Epithelial cell of prostate (primary cell): ENCODE measurements around the gene MOV10.

Source experiments
- DNase-seq: peaks from one replicate; pipeline ENCODE4 v3.0.0-alpha.2; 2011; ENCODE audit warnings: low read depth, low spot score
- H3K27ac ChIP-seq: fragments of 450-650 bp; 2 replicates; pipeline ENCODE4 v1.5.1; 2017; ENCODE audit warnings: mild to moderate bottlenecking

Gene MOV10

DNA sequence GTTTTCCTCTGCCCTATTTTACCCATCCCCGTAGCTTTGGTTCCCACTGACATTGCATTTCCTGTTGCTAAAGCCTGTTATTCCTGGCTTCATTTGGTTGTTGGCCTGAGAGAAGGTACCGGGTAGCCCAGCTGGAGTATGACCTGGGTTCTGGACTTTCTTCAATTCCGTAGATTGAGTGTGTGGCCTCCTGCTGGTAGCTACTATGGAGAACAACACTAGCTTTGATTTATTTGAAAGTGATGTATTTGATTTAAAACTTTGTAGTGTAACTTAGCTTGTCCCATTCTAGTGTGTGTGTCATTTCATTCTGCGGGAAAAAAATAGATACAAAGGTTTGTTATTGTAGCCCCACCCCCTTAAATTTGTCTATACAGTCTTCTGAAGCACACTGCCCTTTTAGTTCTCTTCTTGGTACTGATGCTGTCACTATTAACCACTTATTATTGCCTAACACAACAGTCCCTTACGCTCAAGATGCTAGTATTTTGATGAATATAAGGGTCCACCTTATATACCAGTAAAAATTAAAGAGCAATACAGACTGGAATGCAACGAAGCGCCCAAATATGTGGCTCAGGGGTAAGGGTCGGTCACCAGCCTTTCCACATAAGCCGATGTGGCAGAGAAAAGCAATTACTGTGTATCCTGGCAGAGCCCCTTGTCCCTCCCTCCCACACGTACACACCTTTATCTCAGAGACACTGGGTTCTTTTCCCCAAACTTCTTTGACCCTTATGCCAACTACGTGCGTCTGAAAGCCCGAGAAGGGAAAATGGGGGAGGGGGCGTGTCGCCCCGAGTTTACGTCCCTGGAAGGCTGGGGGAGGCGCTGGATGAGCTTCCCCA lies 643 bp upstream of the MOV10 start:
- DNase-seq, result no peak
- H3K27ac ChIP-seq, result peak overlapping the region; percentile 73

DNA sequence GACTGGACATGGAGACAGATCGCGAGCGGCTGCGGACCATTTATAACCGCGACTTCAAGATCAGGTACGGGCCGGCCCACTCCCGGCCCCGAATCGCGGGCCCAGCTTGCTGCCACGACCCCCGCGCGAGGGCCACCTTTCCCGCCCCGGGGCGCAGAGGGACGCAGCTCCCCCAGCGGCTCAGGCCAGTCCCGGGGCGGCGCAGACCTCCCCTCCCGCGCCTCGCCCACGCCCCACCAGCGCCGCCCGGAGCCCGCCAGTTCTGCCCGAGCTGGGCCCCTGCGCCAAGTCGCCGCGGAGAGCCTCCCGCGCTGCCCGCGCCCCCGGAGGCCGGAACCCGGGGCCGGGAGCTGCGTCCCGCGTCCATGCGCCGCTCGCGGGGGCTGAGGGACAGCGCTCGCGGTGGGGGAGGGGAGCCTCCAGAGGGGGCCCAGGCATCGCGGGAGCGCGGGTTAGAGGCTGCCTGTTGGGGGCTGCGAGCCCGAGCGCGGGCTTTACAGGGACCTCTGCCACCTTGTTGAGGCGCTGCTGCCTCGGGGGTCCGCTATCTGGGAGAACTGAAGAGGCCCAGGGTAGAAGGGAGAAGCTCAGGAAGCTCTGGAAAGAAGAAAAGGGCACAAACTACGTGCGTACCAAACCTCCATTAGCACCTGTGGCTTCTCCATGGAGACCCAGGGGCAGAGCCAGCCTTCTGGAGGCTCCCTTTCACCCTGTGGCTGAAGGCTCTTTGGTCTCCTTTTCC lies 698 bp downstream of the MOV10 start:
- peak overlapping the region; percentile 73 for H3K27ac ChIP-seq
- no peak for DNase-seq

DNA sequence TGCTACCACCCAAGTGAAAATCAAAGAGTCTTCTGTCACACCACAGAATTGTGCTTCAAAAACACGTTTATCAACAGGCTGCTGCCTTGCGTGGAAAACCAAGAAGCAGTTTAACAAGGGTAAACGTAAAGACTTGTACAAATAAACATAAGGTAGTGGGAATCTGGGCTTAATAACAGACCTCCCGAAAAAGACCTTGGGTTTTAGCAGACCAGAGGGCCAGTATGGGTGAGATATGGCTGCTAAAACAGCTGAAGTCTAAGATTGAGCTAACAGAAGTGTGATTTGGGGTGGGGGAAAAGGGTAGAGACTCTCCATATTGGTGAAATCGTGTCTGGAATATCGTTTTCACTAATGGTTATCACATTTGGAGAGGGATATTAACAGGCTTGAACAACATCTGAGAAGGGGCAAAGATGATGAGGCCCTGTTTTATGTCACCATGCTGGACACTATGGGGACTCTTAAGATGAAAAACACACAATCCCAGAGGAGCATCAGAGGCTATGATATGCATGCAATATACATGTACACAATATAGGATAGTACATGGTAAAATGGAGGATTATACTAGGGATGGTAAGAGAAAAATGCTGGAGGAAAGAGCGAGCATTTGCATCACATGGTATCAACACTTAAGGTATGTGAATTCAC lies 1.4 kb downstream of the MOV10 start:
- H3K27ac ChIP-seq, result no peak overlapping the region
- no peak for DNase-seq

DNA sequence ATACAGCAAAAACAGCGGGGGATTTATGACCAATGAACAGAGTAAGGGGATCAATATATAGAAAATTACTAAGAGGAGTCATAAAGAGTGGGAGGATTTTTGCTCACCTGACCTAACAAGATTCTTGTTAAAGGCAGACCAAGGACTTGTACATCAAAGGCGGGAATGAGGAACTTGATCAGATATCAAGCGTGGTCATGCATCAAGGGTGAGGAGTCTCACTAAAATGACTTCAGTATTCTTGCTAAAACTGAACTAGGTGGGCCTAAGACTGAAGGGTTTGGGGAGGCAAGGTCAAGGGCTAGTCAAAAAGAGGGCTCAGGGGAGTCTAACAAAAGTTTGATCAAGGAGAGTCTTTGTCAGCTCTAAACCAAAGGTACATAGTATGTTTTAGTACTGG lies 2.1 kb downstream of the MOV10 start:
- H3K27ac ChIP-seq, result no peak overlapping the region
- DNase-seq, result no peak

DNA sequence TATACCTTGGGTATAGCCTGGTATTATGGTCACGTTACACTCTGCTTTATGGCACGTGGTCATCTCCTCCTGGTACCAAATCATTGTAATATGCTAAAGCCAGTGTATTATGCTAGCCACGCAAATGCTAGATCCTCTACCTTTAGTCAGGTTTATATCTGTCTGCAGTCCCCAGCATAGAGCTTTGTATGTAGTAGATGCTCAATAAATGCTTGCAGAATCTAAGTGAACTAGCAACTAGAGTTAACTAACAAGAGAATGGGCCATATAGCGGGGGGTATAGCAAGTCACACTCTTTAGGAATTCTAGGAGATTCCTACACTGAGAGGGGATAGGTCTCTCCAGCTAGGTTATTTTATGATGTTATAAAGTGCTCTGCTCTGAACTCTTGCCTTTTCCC lies 3.0 kb downstream of the MOV10 start:
- no peak overlapping the region for H3K27ac ChIP-seq
- DNase-seq, result no peak

DNA sequence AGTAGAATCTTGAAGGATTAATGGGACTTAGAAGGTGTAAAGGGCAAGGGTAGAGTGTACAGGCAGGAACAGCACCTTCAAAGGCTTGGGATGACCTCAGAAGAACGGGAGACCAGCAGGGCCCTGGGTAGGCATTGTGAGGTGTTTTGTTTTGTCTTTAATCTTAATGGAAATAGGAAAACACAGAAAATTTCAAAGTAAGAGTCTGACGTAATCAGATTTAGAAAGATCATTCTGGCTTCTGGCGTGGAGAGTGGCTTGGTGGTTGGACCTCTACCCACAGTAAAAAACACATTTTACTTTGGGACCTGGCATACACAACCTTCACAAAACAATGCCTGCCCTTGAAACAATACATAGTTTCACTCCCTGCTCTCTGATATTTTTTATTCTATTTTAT lies 4.1 kb downstream of the MOV10 start:
- DNase-seq, result no peak
- H3K27ac ChIP-seq, result no peak overlapping the region

DNA sequence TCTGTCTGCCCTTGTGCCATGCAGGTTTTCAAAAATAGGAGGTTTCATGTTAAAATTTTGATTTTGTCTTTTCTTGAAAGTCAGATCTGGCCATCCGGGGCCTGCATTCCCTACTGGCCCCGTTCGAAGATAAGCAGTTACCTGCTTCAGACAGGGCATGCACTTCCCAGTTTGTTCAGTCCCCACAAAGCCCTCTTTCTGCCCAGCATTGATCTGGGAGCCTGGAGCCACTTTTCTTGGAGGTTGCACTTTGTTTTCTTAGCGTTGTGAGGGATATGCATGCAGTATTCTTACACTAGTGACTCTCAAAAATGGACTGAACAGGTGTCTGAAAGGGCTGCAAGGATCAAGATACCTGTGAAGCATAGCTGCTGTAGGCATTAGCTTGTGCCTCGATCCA lies 11.5 kb downstream of the MOV10 start:
- peak overlapping the region; percentile 78 for H3K27ac ChIP-seq
- DNase-seq, result no peak

DNA sequence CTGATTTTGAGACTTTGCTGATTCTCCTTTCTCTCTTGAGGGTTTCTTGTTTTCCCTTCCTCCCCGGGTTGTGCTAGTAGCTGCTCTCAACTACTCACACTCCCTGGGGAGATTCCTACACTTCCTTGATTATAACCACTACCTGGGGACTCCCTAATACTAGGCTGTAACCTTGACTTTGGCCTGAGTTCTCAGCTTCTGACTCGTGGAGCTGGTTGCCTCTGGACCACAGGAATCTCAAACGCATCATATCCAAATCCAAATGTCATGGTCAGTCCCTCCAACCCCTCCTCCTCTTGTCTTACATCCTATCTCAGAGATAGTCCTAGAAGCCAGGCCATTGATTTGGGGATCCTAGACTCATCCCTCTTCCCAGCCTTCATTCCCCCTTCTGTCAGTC lies 12.0 kb downstream of the MOV10 start:
- DNase-seq, result no peak

DNA sequence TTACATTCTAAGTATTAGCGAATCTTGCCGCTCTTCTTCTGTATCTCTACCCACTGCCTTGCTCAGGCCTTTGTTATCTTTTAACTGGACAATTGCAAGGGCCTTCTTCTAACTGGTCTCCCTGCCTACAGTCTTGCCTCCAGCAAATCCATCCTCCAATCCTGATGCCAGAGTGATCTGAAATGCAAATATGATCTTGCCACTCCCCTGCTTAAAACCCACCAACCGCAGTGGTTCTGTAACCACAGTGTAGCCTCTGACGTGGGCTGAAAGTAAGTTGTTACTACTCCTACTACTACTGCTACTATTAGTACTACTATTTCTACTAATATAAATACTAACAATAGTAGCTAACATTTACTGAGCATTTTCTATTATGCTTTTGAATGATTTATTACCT lies 12.4 kb downstream of the MOV10 start:
- peak overlapping the region; percentile 78 for H3K27ac ChIP-seq
- DNase-seq, result no peak

More for the DNA sequence above, 12.0 kb downstream of the MOV10 start:
- peak overlapping the region; percentile 78 for H3K27ac ChIP-seq

DNA sequence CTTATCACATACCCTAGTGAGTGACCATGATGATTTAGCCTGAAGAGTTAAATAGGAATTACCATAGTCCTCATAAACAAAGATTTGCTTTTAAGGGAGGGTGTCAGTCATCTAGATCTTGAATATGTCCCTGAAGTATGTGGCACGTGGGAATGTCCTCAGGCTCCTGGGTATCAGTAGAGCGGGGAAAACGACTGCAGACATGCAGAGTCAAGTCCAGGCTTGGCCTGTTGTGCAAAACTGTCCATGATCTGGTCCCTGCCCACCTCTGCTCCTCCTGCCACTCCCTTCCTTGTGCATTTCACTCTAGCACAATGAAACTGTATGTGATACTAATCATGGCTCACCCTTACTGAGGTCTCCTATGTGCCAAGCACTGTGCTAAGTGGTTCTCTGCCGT lies 12.9 kb downstream of the MOV10 start:
- peak; percentile 97 for DNase-seq
- H3K27ac ChIP-seq, result peak overlapping the region; percentile 78

DNA sequence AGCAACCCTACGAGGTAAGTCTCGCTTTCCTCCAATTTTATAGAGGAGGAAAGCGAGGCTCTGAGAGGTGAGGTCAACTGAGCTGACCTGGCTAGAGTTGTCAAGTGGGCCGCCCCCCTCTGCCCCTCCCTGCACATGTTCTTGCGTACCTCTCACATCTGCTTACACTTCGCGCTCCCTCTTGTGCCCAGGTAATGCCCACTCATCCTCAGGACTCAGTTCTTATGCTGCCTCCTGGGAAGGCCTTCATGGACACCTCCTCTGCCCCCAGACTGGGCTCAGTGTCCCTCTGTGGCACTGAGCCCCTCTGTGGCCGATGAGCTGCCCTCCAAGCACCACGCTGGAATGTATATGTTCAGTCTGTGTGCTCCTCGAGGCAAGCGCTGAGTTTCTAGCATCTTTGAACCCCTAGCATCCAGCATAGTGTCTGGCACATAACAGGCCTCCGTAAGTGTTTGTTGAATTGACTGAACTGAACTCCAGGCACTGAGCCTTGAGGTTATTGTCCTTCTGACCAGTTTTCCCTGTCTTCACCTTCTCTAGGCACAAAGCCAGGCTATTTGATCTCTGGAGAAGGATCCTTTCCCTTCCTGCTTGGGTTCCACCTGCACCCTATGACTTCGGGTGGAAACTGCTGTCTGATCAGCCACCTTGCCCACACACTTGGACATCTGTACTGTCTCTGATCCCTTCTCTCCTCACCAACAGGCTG lies 13.5 kb downstream of the MOV10 start:
- DNase-seq, result no peak
- H3K27ac ChIP-seq, result peak overlapping the region; percentile 78

DNA sequence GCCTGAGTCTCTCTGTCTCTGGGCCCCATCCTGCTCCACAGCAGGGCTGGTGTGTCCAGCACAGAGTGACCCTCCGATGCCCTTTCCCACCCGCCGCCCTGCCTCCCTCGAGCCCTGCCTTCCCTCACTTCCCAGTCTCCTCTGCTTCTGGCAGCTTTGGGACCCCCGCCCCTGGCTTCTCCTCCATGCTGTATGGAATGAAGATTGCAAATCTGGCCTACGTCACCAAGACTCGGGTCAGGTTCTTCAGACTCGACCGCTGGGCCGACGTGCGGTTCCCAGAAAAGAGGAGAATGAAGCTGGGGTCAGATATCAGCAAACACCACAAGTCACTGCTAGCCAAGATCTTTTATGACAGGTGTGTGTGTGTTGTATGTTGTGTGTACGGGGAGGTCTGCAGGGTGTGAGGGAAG lies 14.3 kb downstream of the MOV10 start:
- DNase-seq, result no peak
- H3K27ac ChIP-seq, result no peak overlapping the region

DNA sequence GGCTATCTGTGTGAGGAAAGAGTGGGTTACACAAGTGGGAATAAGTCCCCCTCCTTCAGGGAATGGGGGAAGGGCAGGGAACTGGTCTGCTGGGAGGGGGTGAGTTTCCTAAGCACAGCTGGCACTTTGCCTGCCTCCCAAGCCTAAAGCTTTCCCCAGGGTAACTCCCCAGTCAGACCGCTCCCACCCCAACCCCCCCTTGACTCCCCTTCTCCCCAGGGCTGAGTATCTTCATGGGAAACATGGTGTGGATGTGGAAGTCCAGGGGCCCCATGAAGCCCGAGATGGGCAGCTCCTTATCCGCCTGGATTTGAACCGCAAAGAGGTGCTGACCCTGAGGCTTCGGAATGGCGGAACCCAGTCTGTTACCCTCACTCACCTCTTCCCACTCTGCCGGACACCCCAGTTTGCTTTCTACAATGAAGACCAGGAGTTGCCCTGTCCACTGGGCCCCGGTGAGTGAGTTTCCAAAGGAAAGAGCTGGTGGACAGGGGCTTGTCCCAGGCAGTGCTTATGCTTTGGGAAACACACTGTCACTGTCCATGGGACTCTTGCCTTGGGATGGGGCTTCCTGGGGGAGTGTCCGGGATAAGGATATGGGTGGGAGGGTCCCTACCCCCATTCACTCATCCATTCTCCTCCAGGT lies 14.9 kb downstream of the MOV10 start:
- DNase-seq, result no peak
- no peak overlapping the region for H3K27ac ChIP-seq

DNA sequence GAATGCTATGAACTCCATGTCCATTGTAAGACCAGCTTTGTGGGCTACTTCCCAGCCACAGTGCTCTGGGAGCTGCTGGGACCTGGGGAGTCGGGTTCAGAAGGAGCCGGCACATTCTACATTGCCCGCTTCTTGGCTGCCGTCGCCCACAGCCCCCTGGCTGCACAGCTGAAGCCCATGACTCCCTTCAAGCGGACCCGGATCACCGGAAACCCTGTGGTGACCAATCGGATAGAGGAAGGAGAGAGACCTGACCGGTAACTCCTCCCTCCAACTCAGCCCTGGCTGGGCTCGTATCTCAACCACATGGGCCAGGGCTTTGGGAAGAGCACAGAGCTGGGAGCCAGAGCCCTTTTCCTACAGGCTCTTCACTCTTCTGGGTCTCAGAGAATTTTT lies 15.4 kb downstream of the MOV10 start:
- DNase-seq, result no peak
- no peak overlapping the region for H3K27ac ChIP-seq

DNA sequence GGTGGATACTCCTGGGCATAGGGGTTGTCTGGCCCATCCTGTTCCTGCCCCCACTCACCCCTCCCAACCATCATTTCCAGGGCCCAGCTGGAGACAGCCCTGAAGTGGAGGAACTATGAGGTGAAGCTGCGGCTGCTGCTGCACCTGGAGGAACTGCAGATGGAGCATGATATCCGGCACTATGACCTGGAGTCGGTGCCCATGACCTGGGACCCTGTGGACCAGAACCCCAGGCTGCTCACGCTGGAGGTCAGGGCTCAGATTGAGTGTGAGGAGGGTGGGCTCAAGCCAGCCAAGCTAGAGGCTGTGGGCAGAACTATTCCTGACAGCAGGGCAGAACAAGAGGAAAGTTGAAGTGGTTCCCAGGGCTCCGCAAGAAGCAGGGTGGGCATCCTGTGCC lies 18.2 kb downstream of the MOV10 start:
- H3K27ac ChIP-seq, result no peak overlapping the region
- DNase-seq, result no peak

DNA sequence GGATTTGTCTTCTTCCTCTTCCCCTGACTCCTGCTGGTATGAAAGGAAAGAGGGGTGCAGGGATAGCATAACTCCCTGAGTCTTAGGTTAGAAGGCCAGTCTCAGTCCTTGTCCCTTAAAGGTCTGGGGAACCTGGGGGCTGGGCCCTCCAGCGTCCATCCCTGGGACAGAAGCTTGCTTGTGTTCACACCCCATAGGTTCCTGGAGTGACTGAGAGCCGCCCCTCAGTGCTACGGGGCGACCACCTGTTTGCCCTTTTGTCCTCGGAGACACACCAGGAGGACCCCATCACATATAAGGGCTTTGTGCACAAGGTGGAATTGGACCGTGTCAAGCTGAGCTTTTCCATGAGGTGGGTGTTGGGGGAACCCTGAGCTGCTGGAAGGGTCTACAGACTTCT lies 19.4 kb downstream of the MOV10 start:
- DNase-seq, result no peak
- H3K27ac ChIP-seq, result no peak overlapping the region

DNA sequence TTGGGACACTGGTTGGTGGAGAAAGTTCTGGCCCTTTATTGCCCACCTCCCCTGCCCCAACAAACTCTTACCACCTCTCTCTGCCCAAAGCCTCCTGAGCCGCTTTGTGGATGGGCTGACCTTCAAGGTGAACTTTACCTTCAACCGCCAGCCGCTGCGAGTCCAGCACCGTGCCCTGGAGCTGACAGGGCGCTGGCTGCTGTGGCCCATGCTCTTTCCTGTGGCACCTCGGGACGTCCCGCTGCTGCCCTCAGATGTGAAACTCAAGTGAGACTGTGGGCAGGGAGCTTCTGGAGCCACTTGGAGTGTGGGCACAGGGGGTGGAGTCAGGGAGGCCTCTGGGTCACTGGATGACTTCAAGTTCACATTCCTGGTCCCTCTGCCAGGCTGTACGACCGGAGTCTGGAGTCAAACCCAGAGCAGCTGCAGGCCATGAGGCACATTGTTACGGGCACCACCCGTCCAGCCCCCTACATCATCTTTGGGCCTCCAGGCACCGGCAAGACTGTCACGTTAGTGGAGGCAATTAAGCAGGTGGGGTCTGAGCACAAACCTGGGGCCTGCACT lies 20.0 kb downstream of the MOV10 start:
- no peak overlapping the region for H3K27ac ChIP-seq
- no peak for DNase-seq

DNA sequence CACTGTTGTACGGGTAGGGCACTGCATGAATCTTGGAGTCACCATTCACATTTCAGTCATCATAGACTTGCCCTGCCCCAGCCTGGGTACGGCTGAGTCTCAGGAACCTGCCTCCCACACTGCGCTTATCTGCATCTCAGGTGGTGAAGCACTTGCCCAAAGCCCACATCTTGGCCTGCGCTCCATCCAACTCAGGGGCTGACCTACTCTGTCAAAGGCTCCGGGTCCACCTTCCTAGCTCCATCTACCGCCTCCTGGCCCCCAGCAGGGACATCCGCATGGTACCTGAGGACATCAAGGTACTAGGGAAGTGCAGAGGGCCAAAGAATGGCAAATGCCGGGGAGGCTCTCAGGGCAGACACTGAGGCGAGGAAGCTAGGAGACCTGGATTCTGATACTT lies 20.8 kb downstream of the MOV10 start:
- H3K27ac ChIP-seq, result no peak overlapping the region

DNA sequence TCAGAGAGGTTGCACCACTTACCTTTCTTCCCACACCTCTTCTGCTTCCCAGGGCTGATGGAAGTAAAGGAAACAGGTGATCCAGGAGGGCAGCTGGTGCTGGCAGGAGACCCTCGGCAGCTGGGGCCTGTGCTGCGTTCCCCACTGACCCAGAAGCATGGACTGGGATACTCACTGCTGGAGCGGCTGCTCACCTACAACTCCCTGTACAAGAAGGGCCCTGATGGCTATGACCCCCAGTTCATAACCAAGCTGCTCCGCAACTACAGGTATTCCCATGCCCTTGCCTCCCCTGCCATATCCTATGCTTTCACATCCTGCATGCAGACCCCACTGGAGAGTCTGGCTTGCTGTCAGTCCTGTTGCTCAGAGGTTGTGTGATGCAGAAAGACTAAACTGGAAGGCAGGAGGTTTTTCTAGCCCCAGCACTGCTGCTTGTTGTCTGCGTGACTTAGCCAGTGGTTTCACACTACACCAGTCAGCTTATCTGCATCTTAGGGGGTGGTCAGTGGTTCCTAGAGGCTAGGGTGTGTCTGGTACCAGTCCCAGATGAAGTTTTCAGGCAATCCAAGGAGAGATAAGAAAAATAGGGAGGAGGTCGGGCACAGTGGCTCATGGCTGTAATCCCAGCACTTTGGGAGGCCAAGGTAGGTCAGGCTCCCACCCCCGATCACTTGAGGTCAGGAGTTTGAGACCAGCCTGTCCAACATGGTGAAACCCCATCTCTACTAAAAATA lies 22.3 kb downstream of the MOV10 start:
- no peak for DNase-seq
- no peak overlapping the region for H3K27ac ChIP-seq

More for the DNA sequence above, 20.8 kb downstream of the MOV10 start:
- no peak for DNase-seq
